IPS-18c (cell line): ENCODE measurements around the gene SMYD1.

Experiments
- H3K4me3 ChIP-seq: 2 replicates; pipeline ENCODE4 v1.7.0; 2013; ENCODE audit warnings: low read depth, mild to moderate bottlenecking, low read length, moderate library complexity; ENCODE audit not compliant: insufficient read depth
- H3K9me3 ChIP-seq: one replicate; pipeline ENCODE4 v1.6.1; 2013; ENCODE audit warnings: mild to moderate bottlenecking, low read length, moderate library complexity; ENCODE audit not compliant: control insufficient read depth, insufficient read depth

SMYD1 gene

DNA sequence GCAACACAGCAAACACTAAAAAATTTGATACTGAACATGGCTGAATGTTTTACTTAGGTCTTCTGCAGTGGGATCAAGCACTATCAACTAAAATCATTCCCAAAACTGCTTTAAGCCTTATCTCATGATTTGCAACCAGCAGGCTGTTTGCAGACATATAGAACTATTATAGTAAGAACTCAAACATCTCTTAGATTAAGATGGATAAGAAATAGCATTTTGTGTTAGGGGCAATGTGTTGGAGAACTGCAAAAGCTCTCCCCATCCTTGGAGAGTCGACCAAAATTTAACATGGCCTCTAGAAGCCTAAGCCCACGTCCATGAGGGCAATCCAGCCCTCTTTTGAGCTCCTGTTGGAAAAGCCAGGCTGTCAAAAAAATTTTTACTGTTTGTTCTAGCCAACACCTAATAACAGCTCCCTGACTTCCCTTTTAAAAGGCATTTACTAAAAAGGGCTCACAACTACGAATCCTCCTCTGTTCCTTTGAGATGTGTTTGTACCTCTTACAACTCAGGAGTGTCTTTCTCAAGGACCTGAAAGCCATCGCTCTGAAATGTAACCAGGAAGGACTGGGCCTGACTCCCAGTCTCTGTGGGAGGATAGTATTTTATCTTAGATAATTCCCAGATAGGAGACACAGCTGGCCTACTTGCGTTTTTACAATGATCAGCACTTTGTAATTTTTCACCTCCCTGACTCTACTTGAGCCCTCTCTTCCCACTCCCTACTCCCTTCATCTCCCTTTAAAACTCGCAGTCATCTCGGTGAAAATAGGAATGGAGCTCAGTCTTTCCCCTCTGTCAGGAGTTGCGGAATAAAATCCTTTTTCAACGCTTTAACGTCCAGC is 13.5 kb upstream of the SMYD1 start:
- Histone ChIP-seq H3K9me3 (no peaks in the 10 kb centered on the region), H3K4me3 (peak overlapping the region; percentile 64)

DNA sequence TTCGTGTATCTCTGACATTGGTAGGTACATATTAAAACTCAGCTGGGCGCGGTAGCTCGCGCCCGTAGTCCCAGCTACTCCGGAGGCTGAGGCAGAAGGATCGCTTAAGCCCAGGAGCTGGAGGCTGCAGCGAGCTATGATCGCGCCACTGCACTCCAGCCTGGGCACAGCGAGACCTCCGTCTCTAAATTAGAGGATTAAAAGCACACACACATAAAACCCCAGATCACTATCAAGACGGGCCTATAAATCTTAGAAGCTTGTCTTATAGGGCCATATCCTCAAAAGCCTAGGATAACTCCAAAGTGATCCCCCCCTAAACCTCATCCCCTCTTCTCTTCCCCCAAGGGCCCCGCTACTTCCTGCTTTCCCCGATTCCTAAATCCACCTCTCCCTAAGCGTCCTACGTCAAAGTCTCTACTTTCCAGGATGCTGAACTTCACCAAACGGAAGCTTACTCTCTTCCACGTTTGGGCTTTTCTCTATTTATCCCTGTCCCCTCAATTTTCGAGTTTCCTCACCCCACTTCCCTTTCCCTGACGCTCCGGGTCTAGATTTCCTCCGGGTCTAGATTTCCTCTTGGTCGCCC is 12.7 kb upstream of the SMYD1 start:
- peak overlapping the region; percentile 64 for H3K4me3 ChIP-seq
- H3K9me3 ChIP-seq: no peaks in the 10 kb centered on the region

DNA sequence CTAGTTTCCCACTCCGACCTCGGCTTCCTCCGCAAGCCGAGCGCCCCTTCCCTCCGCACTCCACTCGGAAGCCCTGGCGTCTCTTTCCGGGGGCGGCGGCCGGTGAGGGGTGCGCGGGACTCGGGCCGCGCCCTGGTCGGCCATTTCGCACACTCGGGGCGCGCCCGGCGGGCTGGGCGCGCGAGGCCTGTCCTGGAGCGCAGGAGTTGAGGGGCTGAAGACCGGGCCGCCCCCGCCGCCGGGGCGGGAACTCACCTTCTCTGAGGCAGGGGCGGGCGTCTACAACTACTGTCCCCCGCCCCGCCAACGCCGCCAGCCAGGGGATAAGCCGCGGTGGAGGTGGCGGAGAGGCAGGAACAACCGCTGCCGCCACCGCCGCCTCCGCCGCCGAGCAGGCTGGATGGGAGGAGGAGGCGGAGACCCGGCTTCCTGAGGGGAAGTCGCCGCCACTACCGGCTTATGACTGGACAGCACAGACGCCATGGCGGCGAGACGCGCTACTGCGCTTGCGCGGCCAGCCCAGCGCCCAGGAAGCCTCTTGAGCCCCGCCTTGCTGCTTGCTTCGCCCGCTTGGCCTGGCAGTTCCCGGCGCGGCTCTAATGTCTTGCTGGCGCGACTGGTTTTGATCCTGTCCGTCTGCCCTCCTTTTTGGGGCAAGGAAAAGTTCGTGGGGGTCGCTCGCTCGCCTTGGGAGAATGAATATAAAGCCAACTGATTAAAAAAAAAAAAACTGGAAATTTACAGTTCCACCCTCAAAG is 12.1 kb upstream of the SMYD1 start, which contains the start of gene KRCC1:
TSS of gene KRCC1 (minus strand) at position 413 of the 758 bp plus-strand sequence. CDS start 27,220 bp downstream, outside the sequence.
- Histone ChIP-seq H3K4me3 (peak within 1 kb of the TSS; percentile 64), H3K9me3 (no peaks in the 10 kb centered on the region)

DNA sequence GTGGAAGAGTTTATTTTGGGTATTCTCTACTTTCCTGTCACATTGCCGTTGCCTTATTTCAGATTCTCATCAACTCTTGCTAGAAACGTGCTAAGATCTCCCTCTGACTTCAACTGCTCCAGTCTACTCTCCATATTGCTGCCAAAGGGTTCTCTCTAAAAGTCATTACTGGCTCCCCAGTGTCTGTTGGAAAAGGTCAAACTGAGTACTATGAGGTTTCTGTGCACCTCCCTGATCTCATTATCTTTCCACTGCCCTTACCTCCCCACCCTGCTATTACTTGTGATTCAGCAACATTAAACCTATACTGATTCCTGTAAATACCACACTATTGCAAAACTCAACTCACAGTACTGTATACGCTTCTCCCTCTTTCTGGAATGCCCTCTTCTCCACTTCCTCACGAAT is 10.2 kb upstream of the SMYD1 start:
- H3K9me3 ChIP-seq: no peaks in the 10 kb centered on the region
- no peak overlapping the region for H3K4me3 ChIP-seq

DNA sequence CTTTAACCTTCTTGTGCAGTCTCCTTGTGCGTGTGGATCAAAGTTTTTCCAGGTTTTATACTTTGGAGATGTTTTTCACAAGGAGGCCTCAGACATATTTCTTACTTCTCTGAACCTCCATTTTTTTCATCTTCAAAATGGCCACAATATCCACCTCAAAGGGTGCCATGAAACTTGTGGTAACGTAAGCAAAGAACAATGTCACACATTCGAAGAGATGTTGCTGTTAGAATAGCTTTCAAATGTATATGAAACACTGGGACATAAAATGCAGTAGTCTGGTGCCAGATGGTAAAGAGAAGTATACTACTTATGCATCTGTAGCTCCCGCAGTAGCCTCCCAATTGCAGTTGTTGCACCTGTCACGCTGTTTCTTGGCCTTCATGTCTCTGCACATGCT is 9.4 kb upstream of the SMYD1 start:
- no peak overlapping the region for H3K4me3 ChIP-seq

DNA sequence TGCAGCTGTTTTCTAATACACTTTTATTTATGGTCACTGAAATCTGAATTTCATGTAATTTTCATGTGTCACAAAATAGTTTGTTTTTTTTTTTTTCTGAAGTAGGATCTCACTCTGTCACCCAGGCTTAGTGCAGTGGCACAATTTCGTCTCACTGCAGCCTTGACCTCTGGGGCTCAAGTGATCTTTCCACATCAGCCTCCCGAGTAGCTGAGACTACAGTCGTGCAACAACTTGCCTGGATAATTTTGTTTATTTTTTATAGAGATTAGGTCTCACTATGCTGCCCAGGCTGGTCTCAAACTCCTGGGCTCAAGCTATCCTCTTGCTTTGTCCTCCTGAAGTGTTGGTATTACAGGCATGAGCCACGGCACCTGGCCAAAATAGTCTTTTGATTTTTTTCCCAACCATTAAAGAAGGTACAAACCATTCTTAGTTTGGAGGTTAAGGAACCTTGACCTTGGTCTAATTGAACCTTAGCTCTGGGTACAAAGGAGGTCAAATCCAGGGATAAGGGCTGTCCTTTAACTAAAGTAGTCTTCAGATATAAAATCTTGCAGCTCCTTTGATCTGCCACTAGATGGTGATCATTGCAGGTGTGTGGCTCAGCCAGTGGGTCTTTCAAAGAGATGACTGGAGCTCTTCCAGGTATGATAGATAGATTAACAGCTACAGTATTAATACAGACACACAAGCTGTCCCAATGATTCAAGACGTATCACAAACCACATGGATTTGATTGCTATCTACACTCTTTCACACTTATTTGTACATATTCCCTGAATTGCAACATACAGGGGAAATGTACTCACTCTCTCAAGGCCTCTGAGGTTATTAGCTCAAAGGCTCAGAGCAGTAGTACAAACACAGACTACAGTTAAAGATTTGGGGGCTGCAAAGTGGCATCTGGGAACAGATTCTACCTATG is 7.4 kb upstream of the SMYD1 start:
- H3K9me3 ChIP-seq: no peaks in the 10 kb centered on the region
- no peak overlapping the region for H3K4me3 ChIP-seq

More for the DNA sequence above, 9.4 kb upstream of the SMYD1 start:
- no peaks in the 10 kb centered on the region for H3K9me3 ChIP-seq

DNA sequence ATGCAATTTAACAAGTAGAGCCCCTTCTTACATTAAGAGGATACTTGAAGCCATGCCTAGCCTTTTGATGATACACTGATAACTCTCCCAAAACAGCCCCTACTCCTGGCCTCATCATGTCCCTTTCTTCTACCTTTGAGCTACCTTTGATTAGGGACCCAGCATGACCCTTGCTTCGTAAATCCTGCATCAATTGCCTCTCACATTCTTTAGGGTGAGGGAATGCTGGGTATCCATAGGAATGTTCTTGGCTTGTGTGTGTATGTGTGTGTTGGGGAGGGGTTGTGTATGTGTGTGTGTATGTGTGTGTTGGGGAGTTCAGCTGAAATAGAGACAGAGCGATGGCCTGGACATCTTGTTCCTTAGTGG is 6.7 kb upstream of the SMYD1 start:
- H3K9me3 ChIP-seq: no peaks in the 10 kb centered on the region

DNA sequence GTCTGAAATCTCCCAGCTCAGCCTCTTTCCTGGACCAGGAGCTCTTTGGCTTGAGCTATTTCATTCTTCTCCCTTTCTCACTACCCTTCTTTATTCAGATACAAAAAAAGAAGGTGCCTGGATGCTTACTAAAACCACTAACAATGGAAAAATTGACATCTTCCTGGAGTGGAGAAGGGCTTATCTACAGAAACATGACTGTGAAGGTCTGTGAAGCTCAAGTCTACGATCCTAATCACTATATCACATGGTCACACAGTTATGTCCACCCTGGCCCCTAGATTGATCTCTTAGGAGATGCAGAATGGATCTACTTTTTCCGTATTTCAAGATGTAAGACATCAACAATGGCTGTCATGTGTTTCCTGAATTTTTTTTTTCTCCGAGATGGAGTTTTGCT is 6.3 kb upstream of the SMYD1 start:
- no peaks in the 10 kb centered on the region for H3K9me3 ChIP-seq
- H3K4me3 ChIP-seq: no peak overlapping the region

More for the DNA sequence above, 6.7 kb upstream of the SMYD1 start:
- no peak overlapping the region for H3K4me3 ChIP-seq

DNA sequence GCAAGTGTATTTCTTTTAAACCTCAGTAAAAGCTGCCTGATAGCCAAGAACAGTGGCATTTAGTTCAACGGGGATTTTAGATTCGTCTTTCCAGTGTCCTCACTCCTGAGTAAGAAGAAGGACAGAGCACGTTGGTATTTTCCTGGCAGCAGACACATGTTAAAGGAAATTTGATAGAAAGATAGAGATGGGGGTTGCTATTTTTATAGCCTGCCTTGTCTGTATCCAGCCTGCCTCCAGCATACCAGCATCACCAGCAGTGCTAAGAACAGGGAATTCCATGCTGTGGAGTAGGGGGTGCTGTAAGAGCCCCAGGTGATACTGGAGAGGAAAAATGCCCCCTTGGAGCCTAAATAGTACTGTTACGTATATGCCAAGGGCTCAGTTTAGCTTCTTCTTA is 1.1 kb upstream of the SMYD1 start:
- Histone ChIP-seq H3K9me3 (no peaks in the 10 kb centered on the region), H3K4me3 (no peak overlapping the region)

DNA sequence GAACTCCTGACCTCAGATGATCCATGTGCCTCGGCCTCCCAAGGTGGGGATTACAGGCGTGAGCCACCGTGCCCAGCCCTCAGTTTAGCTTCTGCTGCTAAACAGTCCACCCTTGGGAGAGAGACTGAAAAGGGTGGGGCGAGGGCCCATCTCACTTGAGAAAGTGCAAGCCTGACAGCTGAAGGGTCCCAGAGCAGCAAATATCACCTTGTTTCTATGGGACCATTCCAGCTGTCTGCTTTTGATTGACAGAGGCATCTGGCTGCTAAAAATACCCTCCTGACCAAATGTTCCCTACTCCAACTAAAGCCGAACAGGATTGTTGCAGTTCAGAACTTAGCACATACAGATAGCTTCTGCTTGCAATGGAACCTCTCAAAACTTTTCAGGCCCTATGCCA is 436 bp upstream of the SMYD1 start:
- Histone ChIP-seq H3K4me3 (no peak overlapping the region), H3K9me3 (no peaks in the 10 kb centered on the region)

DNA sequence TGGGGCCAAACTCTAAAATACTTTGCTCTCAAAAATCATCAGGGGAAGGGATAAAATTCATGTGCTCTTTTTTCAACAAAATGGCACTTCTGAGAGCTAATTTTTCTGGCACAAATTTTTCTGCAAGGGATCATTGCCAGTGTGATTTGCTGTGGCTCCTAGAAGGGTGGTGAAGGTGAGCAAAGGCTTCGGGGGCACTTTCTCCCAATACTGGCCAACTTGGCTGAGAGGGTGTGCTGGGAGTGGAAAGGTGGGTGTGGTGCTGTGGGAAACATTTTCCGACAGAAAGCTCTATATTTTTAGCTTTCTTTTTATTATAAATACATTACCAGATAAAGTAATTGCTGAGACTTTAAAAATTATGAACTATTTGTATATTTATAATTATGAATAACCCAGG is 419 bp downstream of the SMYD1 start:
- Histone ChIP-seq H3K4me3 (no peak overlapping the region), H3K9me3 (no peaks in the 10 kb centered on the region)

DNA sequence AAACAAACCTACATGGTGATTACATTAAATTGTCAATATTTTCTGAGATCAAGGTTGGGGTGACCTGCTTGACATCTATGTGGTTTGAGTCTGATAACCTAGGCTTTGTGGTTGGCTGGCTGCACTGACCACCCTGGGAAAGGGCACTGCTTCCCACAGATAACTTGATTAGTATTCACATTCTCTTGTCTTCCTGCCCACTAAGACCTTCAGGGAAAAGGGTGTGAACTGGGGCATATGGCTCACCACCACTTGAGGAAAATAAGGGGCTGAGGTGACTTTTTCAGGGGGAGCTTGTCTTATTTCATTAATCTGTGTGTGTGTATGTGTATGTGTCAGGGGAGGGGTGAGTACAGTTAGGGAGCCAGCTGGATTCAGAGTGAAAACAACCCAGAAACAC is 1.5 kb downstream of the SMYD1 start:
- H3K9me3 ChIP-seq: no peaks in the 10 kb centered on the region
- no peak overlapping the region for H3K4me3 ChIP-seq

DNA sequence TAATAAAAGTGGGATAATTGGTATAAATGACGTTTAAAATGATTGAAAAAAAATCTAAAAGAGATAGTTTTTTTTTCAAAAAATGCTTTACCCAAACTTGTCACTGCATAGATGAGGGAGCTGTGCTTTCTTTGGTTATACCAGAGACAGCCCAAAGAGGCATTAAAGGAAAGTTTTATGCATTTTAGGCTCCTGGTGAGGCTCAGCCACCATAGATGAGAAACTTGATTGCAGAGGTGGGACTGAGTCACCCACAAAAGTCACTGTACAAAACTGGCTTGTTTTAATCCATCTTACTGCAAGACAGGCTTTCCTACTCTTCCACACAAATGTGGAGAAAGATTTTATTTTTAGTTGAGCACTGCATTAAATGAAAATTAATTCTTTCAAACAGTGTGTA is 2.4 kb downstream of the SMYD1 start:
- no peaks in the 10 kb centered on the region for H3K9me3 ChIP-seq

DNA sequence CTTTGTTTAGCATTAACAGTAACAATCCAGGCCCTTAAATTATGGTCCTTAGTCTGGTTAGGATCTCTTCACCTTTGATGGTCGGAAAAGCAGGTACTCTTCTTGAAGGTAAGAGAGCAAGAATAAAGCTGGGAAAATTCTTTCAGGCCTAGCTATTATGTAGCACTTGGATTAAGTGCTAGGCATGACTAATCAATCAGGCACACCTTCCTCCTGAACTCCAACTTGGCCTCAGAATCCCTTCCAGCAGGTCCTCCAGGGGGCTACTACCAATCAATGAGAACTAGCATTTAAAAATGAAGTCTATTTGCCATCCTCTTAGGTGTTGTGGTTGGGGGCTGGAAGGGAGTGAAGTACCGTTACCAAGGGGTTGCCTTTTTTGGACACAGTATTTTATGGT is 3.7 kb downstream of the SMYD1 start:
- Histone ChIP-seq H3K9me3 (no peaks in the 10 kb centered on the region), H3K4me3 (no peak overlapping the region)

More for the DNA sequence above, 2.4 kb downstream of the SMYD1 start:
- H3K4me3 ChIP-seq: no peak overlapping the region

DNA sequence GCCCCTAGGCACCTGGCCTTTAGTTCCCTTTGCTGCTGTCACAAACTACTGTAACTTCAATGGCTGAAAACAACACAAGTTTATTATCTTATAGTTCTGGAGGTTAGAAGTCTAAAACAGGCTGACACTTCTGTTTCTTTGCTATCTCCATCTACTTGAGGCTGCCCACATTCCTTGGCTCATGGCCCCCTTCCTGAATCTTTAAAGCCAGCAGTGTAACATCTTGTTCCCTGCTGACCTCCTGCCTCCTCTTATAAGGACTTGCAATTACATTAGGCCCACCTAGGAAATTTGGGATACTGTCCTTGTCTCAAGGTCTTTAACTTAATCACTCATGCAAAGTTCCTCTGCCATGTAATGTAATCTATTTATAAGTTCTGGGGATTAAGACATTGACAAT is 6.5 kb downstream of the SMYD1 start:
- H3K4me3 ChIP-seq: no peak overlapping the region

DNA sequence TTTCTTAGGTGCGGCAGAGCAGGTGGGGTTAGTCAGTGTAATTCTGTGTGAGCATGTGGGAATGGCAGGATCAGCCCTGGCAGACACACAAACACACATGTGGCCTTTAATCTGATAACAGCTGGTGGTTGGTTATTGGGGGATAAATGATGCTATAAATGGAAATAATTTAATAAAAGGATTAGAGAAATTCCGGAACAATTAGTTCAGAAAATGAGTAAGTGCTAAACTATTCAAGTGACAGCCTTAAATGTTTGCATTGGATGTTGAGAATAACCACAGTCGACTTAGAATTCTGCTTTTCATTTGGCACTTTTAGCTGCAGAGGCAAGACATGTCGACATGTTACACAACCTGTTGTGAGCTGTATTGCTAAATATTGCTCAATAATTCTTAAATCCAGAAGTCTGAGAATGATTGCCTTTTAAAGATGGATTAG is 7.2 kb downstream of the SMYD1 start:
- H3K4me3 ChIP-seq: no peak overlapping the region
- H3K9me3 ChIP-seq: no peaks in the 10 kb centered on the region

More for the DNA sequence above, 6.5 kb downstream of the SMYD1 start:
- no peaks in the 10 kb centered on the region for H3K9me3 ChIP-seq

DNA sequence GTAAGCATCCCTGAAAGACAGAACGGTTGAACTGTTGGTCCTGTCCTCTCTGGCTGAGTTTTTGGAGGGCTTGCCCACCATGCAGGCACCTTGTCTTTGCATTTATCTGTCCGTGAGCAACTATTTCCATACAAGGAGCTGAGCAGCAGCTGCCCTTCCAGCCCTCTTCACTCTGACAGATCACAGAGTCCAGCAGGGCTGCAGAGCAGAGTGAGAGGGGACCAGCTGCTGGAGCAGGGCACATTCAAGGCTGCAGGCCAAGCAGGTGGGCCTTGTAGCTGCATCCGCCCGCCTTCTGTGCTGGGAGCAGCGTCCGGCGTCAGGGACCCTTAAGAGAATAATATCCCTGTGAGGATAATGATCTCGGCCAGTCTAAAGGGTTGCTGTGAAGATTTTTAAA is 9.5 kb downstream of the SMYD1 start:
- Histone ChIP-seq H3K9me3 (no peaks in the 10 kb centered on the region), H3K4me3 (no peak overlapping the region)
